ENCODE results near the gene TMEM273.

Gene TMEM273

GRCh38 chr10:49139028-49139845, 49.0 kb downstream of the TMEM273 start:
- DNase-seq: no peak

- no peak for DNase-seq
Observed at GRCh38 chr10:49138361-49138891, 49.8 kb downstream of the TMEM273 start.

- DNase-seq: no peak
Observed at GRCh38 chr10:49136525-49136924, 51.7 kb downstream of the TMEM273 start.

- no peak for DNase-seq
Observed at GRCh38 chr10:49135575-49136313, 52.4 kb downstream of the TMEM273 start.

GRCh38 chr10:49134327-49134726, 53.9 kb downstream of the TMEM273 start:
- DNase-seq: no peak

- DNase-seq: no peak
Observed at GRCh38 chr10:49133706-49134248, 54.4 kb downstream of the TMEM273 start, which contains the start of gene FAM170B. Gene FAM170B, minus strand, starts transcription at chr10:49134021. Its CDS starts 103 bp downstream, at chr10:49133918.

GRCh38 chr10:49132362-49132737, 55.8 kb downstream of the TMEM273 start:
- DNase-seq: no peak

- DNase-seq: no peak
Observed at GRCh38 chr10:49131507-49132361, 56.5 kb downstream of the TMEM273 start.

- no peak for DNase-seq
Observed at GRCh38 chr10:49129376-49129775, 58.8 kb downstream of the TMEM273 start.

- no peak for DNase-seq
Observed at GRCh38 chr10:49128854-49129253, 59.3 kb downstream of the TMEM273 start.

- no peak for DNase-seq
Observed at GRCh38 chr10:49123981-49124950, 63.9 kb downstream of the TMEM273 start.

- no peak for DNase-seq
Observed at GRCh38 chr10:49120911-49121310, 67.3 kb downstream of the TMEM273 start.

- no peak for DNase-seq
Observed at GRCh38 chr10:49119746-49120145, 68.4 kb downstream of the TMEM273 start.

- peak; percentile 70 for DNase-seq
Observed at GRCh38 chr10:49118430-49119074, 69.6 kb downstream of the TMEM273 start.

- peak; percentile 65 for DNase-seq
Observed at GRCh38 chr10:49117376-49118070, 70.7 kb downstream of the TMEM273 start.

GRCh38 chr10:49116509-49117375, 71.4 kb downstream of the TMEM273 start:
- no peak for DNase-seq

GRCh38 chr10:49115796-49116508, 72.2 kb downstream of the TMEM273 start:
- no peak for DNase-seq
